Ectodermal cell (in vitro differentiated cells): ENCODE data around the gene HOXB1.
"Not testable (repeated sequence)": the region's sequence is repeated elsewhere in the genome, so short reads cannot be mapped to it uniquely, and the experiment has no call there.

Experiments
- H3K27ac ChIP-seq: 2 replicates; pipeline ENCODE4 v1.7.0; 2013; ENCODE audit warnings: mild to moderate bottlenecking, low read depth, low read length; ENCODE audit not compliant: insufficient read depth, poor library complexity, severe bottlenecking
- H3K27me3 ChIP-seq: 2 replicates; pipeline ENCODE4 v1.7.0; 2013; ENCODE audit warnings: mild to moderate bottlenecking, low read length; ENCODE audit not compliant: insufficient read depth, control insufficient read depth, poor library complexity, severe bottlenecking
- H3K36me3 ChIP-seq: one replicate; pipeline ENCODE4 v1.7.0; 2013; ENCODE audit warnings: low read length; ENCODE audit not compliant: control insufficient read depth, insufficient read depth
- H3K4me1 ChIP-seq: one replicate; pipeline ENCODE4 v1.7.0; 2013; ENCODE audit warnings: low read length; ENCODE audit not compliant: control insufficient read depth, insufficient read depth
- H3K4me3 ChIP-seq: 2 replicates; pipeline ENCODE4 v1.7.0; 2013; ENCODE audit warnings: low read depth, low read length, control low read depth; ENCODE audit not compliant: insufficient read depth
- H3K9me3 ChIP-seq: 2 replicates; pipeline ENCODE4 v1.7.0; 2013; ENCODE audit warnings: mild to moderate bottlenecking, low read length, moderate library complexity; ENCODE audit not compliant: control insufficient read depth
- whole genome bisulfite sequencing, 2 experiments: methylation state at CpG; one replicate each; pipeline ENCODE4 v1.1.7; 2013; ENCODE audit warnings: missing lambda C conversion rate in 2 of 2; 5-methylcytosine and 5-hydroxymethylcytosine counted together

HOXB1 gene

GRCh38 chr17:48542114-48542656, 11.4 kb upstream of the HOXB1 start:
- peak overlapping the region; percentile 48 for H3K4me3 ChIP-seq
- WGBS, 2 experiments: 51 to 57% methylated on average over 25 to 26 of the region's 27 CpGs

DNA sequence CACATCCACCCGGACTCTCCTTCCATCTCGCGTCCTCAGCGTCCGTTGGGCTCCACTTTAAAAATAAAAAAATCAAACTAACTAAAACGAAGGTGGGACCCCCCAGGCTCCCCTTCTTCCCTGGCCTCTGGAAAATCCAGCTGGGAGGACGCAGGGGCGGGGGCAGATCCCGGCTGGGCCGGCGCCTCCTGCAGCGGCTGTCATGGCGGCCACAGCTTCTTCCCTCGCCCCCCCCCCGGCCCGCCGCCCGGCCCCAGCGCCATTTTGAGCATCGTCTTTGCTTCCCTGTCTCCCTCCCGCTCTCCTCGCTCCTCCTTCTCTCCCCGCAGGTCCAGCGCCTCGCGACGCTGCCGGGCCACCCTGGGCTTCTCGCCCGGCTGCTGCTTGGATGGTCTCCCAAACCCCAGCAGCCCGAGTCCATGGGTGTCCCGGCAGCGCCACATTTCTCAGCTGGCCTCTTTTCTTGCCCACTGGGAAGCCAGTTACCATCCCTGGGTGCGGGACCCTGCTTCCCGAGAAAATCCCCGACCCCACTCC, 10.8 kb upstream of the HOXB1 start:
- 49 to 50% methylated on average over 35 of the region's 36 CpGs for WGBS, 2 experiments
- Histone ChIP-seq H3K27me3 (peaks cover 93% of the 10 kb centered on the region), H3K36me3 (no peaks in the 10 kb centered on the region), H3K9me3 (no peaks in the 10 kb centered on the region), H3K27ac (no peak overlapping the region), H3K4me3 (peak overlapping the region; percentile 48), H3K4me1 (peaks cover 6% of the 10 kb centered on the region)

More at GRCh38 chr17:48542114-48542656, 11.4 kb upstream of the HOXB1 start:
- H3K9me3 ChIP-seq: no peaks in the 10 kb centered on the region
- H3K27ac ChIP-seq: no peak overlapping the region
- H3K4me1 ChIP-seq: peaks cover 7% of the 10 kb centered on the region
- peaks cover 97% of the 10 kb centered on the region for H3K27me3 ChIP-seq
- no peaks in the 10 kb centered on the region for H3K36me3 ChIP-seq

GRCh38 chr17:48541036-48541576, 10.3 kb upstream of the HOXB1 start:
- 72 to 76% methylated on average over 12 of the region's 12 CpGs for WGBS, 2 experiments
- H3K27ac ChIP-seq: no peak overlapping the region

GRCh38 chr17:48540213-48540612, 9.4 kb upstream of the HOXB1 start:
- Histone ChIP-seq H3K4me3 (no peak overlapping the region), H3K27me3 (peaks cover 90% of the 10 kb centered on the region), H3K4me1 (no peaks in the 10 kb centered on the region), H3K36me3 (no peaks in the 10 kb centered on the region), H3K9me3 (no peaks in the 10 kb centered on the region), H3K27ac (no peak overlapping the region)
- WGBS, 2 experiments: 49 to 64% methylated on average over 1 of the region's 1 CpG

More at GRCh38 chr17:48541036-48541576, 10.3 kb upstream of the HOXB1 start:
- no peaks in the 10 kb centered on the region for H3K9me3 ChIP-seq
- H3K27me3 ChIP-seq: peaks cover 91% of the 10 kb centered on the region
- H3K4me3 ChIP-seq: peak overlapping the region; percentile 48
- H3K36me3 ChIP-seq: no peaks in the 10 kb centered on the region
- peaks cover under 1% of the 10 kb centered on the region for H3K4me1 ChIP-seq

GRCh38 chr17:48539177-48539576, 8.4 kb upstream of the HOXB1 start:
- H3K36me3 ChIP-seq: no peaks in the 10 kb centered on the region
- no peak overlapping the region for H3K27ac ChIP-seq
- 87 to 91% methylated on average over 4 of the region's 4 CpGs for WGBS, 2 experiments
- peaks cover 83% of the 10 kb centered on the region for H3K27me3 ChIP-seq
- H3K4me1 ChIP-seq: no peaks in the 10 kb centered on the region
- H3K9me3 ChIP-seq: no peaks in the 10 kb centered on the region
- H3K4me3 ChIP-seq: no peak overlapping the region

GRCh38 chr17:48537316-48537715, 6.5 kb upstream of the HOXB1 start:
- Histone ChIP-seq H3K9me3 (no peaks in the 10 kb centered on the region), H3K4me3 (no peak overlapping the region), H3K4me1 (no peaks in the 10 kb centered on the region), H3K27ac (no peak overlapping the region), H3K27me3 (peaks cover 82% of the 10 kb centered on the region), H3K36me3 (no peaks in the 10 kb centered on the region)
- 96 to 97% methylated on average over 2 to 3 of the region's 3 CpGs for WGBS, 2 experiments

- H3K36me3 ChIP-seq, H3K9me3 ChIP-seq, H3K27ac ChIP-seq, H3K4me3 ChIP-seq, H3K4me1 ChIP-seq: not testable (repeated sequence)
- peaks cover 82% of the 10 kb centered on the region for H3K27me3 ChIP-seq
- WGBS, 2 experiments: 93 to 94% methylated on average over 7 of the region's 9 CpGs
These were observed 5.2 kb upstream of the HOXB1 start for GRCh38 chr17:48535793-48536559.

DNA sequence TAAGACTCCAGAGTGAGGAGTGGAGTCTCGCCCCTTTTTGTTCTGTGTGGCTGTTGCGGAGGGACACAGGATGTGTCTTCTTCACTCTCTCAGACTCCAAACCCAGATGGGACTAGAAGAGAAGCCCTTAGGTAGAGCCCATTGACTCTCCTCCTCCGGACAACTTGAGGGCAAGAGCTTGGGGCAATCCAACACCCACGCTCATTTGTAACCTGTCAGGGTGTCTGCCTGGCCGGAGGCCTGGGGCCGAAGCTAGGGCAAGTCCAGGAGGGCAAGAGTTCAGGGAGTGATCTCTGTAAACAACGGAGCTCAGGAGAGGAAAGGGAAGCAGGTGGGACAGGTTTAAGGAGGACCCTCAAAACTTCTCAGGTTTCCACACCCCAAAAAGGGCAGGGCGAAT, 1.4 kb upstream of the HOXB1 start:
- no peaks in the 10 kb centered on the region for H3K36me3 ChIP-seq
- H3K4me1 ChIP-seq: peaks cover 27% of the 10 kb centered on the region
- 80 to 84% methylated on average over 8 of the region's 8 CpGs for WGBS, 2 experiments
- no peaks in the 10 kb centered on the region for H3K9me3 ChIP-seq
- H3K27ac ChIP-seq: no peak overlapping the region
- peaks cover 85% of the 10 kb centered on the region for H3K27me3 ChIP-seq
- H3K4me3 ChIP-seq: no peak overlapping the region

DNA sequence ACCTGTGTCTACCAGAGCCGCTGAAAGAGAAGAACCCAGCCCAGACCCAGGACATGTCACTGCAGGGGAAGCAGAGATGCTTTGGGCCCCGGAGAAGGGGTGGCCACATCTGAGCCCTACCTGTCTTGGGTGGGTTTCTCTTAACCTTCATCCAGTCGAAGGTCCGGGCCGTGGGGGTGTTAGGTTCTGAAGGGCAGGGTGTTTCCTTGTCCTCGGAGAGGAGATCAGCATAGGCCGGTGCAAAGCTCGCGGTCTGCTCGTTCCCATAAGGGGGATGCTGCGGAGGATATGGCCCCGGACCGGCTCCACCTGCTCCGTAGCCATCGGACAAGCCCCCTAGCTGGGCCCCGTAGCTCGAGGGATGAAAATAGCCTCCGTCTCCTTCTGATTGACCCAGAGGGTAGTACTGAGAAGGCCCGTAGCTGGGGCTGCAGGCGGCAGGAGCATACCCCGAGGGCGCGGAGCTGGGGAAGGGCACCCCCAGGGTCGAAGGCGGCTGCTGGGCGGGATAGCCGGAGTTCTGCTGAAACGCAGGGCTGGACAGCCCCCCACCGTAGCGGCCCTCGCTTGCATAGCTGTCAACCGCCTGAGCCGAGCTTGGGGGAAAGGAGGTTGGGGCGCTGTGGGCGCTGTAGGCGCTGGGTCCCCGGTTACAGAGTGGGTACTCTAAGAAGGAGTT, 464 bp downstream of the HOXB1 start:
- peaks cover 91% of the 10 kb centered on the region for H3K27me3 ChIP-seq
- no peaks in the 10 kb centered on the region for H3K36me3 ChIP-seq
- peak overlapping the region; percentile 12 for H3K4me3 ChIP-seq
- 26 to 29% methylated on average over 37 of the region's 37 CpGs for WGBS, 2 experiments
- no peaks in the 10 kb centered on the region for H3K9me3 ChIP-seq
- H3K27ac ChIP-seq: no peak overlapping the region
- peaks cover 32% of the 10 kb centered on the region for H3K4me1 ChIP-seq

DNA sequence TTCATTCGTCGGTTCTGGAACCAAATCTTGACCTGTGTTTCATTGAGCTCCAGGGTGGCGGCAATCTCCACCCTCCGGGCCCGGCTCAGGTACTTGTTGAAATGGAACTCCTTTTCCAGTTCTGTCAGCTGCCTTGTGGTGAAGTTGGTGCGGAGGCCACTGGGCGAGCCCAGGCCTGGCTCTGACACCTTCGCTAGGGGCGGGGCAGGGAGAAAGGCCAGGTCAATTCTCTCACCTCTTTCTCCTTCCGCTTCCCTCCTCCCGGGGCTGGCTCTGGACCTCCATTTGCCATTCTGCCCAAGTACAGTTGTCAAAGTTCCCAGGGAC, 1.2 kb downstream of the HOXB1 start:
- peak overlapping the region; percentile 11 for H3K4me3 ChIP-seq
- WGBS, 2 experiments: 70 to 71% methylated on average over 11 of the region's 11 CpGs
- H3K27ac ChIP-seq: no peak overlapping the region
- peaks cover 32% of the 10 kb centered on the region for H3K4me1 ChIP-seq
- peaks cover 97% of the 10 kb centered on the region for H3K27me3 ChIP-seq
- H3K36me3 ChIP-seq: no peaks in the 10 kb centered on the region
- no peaks in the 10 kb centered on the region for H3K9me3 ChIP-seq
